GM12878 (cell line): ENCODE data around the gene SLC12A5. TPM values are rescaled to one million over a fixed set of nuclear protein-coding genes. Genes with fewer than 3 reads are reported as not detected.

Source experiments
- polyA plus RNA-seq, 11 experiments: library from polyadenylated mRNA; depleted of rRNA in 4 of 11; unstranded in 6 of 11; stranded (reverse) in 5 of 11; fragments of >200 nt; fragmentation: Nextera tagmentation in 4 of 11; fragmentation: Illumina TruSeq in 1 of 11; extraction: Ambion mirVana in 4 of 11; extraction: Trizol in 1 of 11; gene quantifications; 1 replicate in 1 of 11; 2 replicates in 10 of 11; pipeline versions ENCODE4 v1.2.1 to v1.2.3, GENCODE V29; 2011 to 2016; ENCODE audit warnings: inconsistent platforms in 2 of 11, missing spikeins in 2 of 11, low read depth in 1 of 11
- total RNA-seq, 4 experiments: library from RNA; depleted of rRNA in 3 of 4; stranded (reverse); fragments of >200 nt in 3 of 4; fragmentation: Illumina TruSeq in 1 of 4; extraction: Trizol in 1 of 4; gene quantifications; 2 replicates each; pipeline versions ENCODE4 v1.2.1 to v1.2.3, GENCODE V29; 2013 to 2021

SLC12A5 gene
- total and polyA plus RNA-seq, 10 of the 15 experiments (the other 5 are each of a cell fraction or from before 2014, with no cell fraction given): 0.26 to 2.7 (median 1.2) TPM

Other genes starting within 250 kb of the SLC12A5 start
Only the 7 nearest of the 17 such genes appear.
- gene CTSA, start 137.9 kb upstream of the SLC12A5 start, total RNA-seq (2014; rRNA removed): 21.6 and 29.1 TPM in 2 replicates
- 19.5 and 21.7 TPM in 2 replicates for gene CTSA, start 137.9 kb upstream of the SLC12A5 start, total RNA-seq (2014; rRNA removed; fragmentation: Illumina TruSeq; extraction: Trizol)
- gene CTSA, start 137.9 kb upstream of the SLC12A5 start, total RNA-seq (2021): 41.5 and 42.1 TPM in 2 replicates
- gene CTSA, start 137.9 kb upstream of the SLC12A5 start, polyA plus RNA-seq (2011; rRNA removed): 16.3 and 30.3 TPM in 2 replicates
- 37.9 and 47.1 TPM in 2 replicates for gene CTSA, start 137.9 kb upstream of the SLC12A5 start, polyA plus RNA-seq (2014; fragmentation: Illumina TruSeq; extraction: Trizol)
- 1 to 10 TPM; 7.1 to 8.6 TPM for gene CTSA, start 137.9 kb upstream of the SLC12A5 start, polyA plus RNA-seq (2014; fragmentation: Nextera tagmentation; extraction: Ambion mirVana)
- gene CTSA, start 137.9 kb upstream of the SLC12A5 start, polyA plus RNA-seq (2014; rRNA removed): 42.2 and 44.1 TPM in 2 replicates
- 10 to 100 TPM; 61.0 to 67.0 TPM for gene CTSA, start 137.9 kb upstream of the SLC12A5 start, polyA plus RNA-seq (2016; fragmentation: Nextera tagmentation; extraction: Ambion mirVana)
- 9.2 and 10.6 TPM in 2 replicates for gene PLTP, start 117.1 kb upstream of the SLC12A5 start, total RNA-seq (2014; rRNA removed)
- 4.0 and 4.1 TPM in 2 replicates for gene PLTP, start 117.1 kb upstream of the SLC12A5 start, total RNA-seq (2014; rRNA removed; fragmentation: Illumina TruSeq; extraction: Trizol)
- 9.7 and 10.8 TPM in 2 replicates for gene PLTP, start 117.1 kb upstream of the SLC12A5 start, total RNA-seq (2021)
- 3.1 and 4.9 TPM in 2 replicates for gene PLTP, start 117.1 kb upstream of the SLC12A5 start, polyA plus RNA-seq (2011; rRNA removed)
- gene PLTP, start 117.1 kb upstream of the SLC12A5 start, polyA plus RNA-seq (2014; fragmentation: Illumina TruSeq; extraction: Trizol): 2.6 and 6.1 TPM in 2 replicates
- gene PLTP, start 117.1 kb upstream of the SLC12A5 start, polyA plus RNA-seq (2014; fragmentation: Nextera tagmentation; extraction: Ambion mirVana): 1 to 10 TPM; 1.6 TPM
- 9.1 and 9.9 TPM in 2 replicates for gene PLTP, start 117.1 kb upstream of the SLC12A5 start, polyA plus RNA-seq (2014; rRNA removed)
- 10 to 100 TPM; 12.4 to 17.0 TPM for gene PLTP, start 117.1 kb upstream of the SLC12A5 start, polyA plus RNA-seq (2016; fragmentation: Nextera tagmentation; extraction: Ambion mirVana)
- 13.8 and 14.3 TPM in 2 replicates for gene PCIF1, start 94.5 kb upstream of the SLC12A5 start, total RNA-seq (2014; rRNA removed)
- gene PCIF1, start 94.5 kb upstream of the SLC12A5 start, total RNA-seq (2014; rRNA removed; fragmentation: Illumina TruSeq; extraction: Trizol): 7.7 and 9.9 TPM in 2 replicates
- 29.2 and 29.9 TPM in 2 replicates for gene PCIF1, start 94.5 kb upstream of the SLC12A5 start, total RNA-seq (2021)
- 9.6 and 13.3 TPM in 2 replicates for gene PCIF1, start 94.5 kb upstream of the SLC12A5 start, polyA plus RNA-seq (2011; rRNA removed)
- 13.4 and 23.4 TPM in 2 replicates for gene PCIF1, start 94.5 kb upstream of the SLC12A5 start, polyA plus RNA-seq (2014; fragmentation: Illumina TruSeq; extraction: Trizol)
- 10 to 100 TPM in 1 of 2 experiments, 1 to 10 TPM in 1; 8.4 to 10.1 TPM for gene PCIF1, start 94.5 kb upstream of the SLC12A5 start, polyA plus RNA-seq (2014; fragmentation: Nextera tagmentation; extraction: Ambion mirVana)
- gene PCIF1, start 94.5 kb upstream of the SLC12A5 start, polyA plus RNA-seq (2014; rRNA removed): 21.4 and 22.5 TPM in 2 replicates
- gene PCIF1, start 94.5 kb upstream of the SLC12A5 start, polyA plus RNA-seq (2016; fragmentation: Nextera tagmentation; extraction: Ambion mirVana): 10 to 100 TPM; 32.7 to 32.9 TPM
- gene ZNF335, start 57.0 kb upstream of the SLC12A5 start, total RNA-seq (2014; rRNA removed): 19.9 and 24.2 TPM in 2 replicates
- gene ZNF335, start 57.0 kb upstream of the SLC12A5 start, total RNA-seq (2014; rRNA removed; fragmentation: Illumina TruSeq; extraction: Trizol): 10.5 and 12.3 TPM in 2 replicates
- 25.0 and 30.1 TPM in 2 replicates for gene ZNF335, start 57.0 kb upstream of the SLC12A5 start, total RNA-seq (2021)
- gene ZNF335, start 57.0 kb upstream of the SLC12A5 start, polyA plus RNA-seq (2011; rRNA removed): 5.0 and 11.4 TPM in 2 replicates
- gene ZNF335, start 57.0 kb upstream of the SLC12A5 start, polyA plus RNA-seq (2014; fragmentation: Illumina TruSeq; extraction: Trizol): 3.4 and 12.5 TPM in 2 replicates
- gene ZNF335, start 57.0 kb upstream of the SLC12A5 start, polyA plus RNA-seq (2014; fragmentation: Nextera tagmentation; extraction: Ambion mirVana): 1 to 10 TPM in 1 of 2 experiments, under 1 TPM in 1; 0.74 to 1.2 TPM
- gene ZNF335, start 57.0 kb upstream of the SLC12A5 start, polyA plus RNA-seq (2014; rRNA removed): 24.8 and 27.2 TPM in 2 replicates
- 10 to 100 TPM; 16.5 to 19.5 TPM for gene ZNF335, start 57.0 kb upstream of the SLC12A5 start, polyA plus RNA-seq (2016; fragmentation: Nextera tagmentation; extraction: Ambion mirVana)
- gene MMP9, start 20.3 kb upstream of the SLC12A5 start, total RNA-seq (2014; rRNA removed): 0.06 and 0.49 TPM in 2 replicates
- 0.09 TPM in 1 of 2 replicates, not detected in the other for gene MMP9, start 20.3 kb upstream of the SLC12A5 start, total RNA-seq (2014; rRNA removed; fragmentation: Illumina TruSeq; extraction: Trizol)
- gene MMP9, start 20.3 kb upstream of the SLC12A5 start, total RNA-seq (2021): 0.23 and 0.48 TPM in 2 replicates
- gene MMP9, start 20.3 kb upstream of the SLC12A5 start, polyA plus RNA-seq (2011; rRNA removed): 0.20 and 0.34 TPM in 2 replicates
- 0.10 TPM in 1 of 2 replicates, not detected in the other for gene MMP9, start 20.3 kb upstream of the SLC12A5 start, polyA plus RNA-seq (2014; fragmentation: Illumina TruSeq; extraction: Trizol)
- under 1 TPM in 1 of 2 experiments, not detected in 1; 0.04 TPM for gene MMP9, start 20.3 kb upstream of the SLC12A5 start, polyA plus RNA-seq (2014; fragmentation: Nextera tagmentation; extraction: Ambion mirVana)
- gene MMP9, start 20.3 kb upstream of the SLC12A5 start, polyA plus RNA-seq (2014; rRNA removed): 0.09 and 0.18 TPM in 2 replicates
- gene MMP9, start 20.3 kb upstream of the SLC12A5 start, polyA plus RNA-seq (2016; fragmentation: Nextera tagmentation; extraction: Ambion mirVana): under 1 TPM; 0.09 to 0.20 TPM
- 28.9 and 31.8 TPM in 2 replicates for gene NCOA5, start 60.7 kb downstream of the SLC12A5 start, total RNA-seq (2014; rRNA removed)
- 20.8 and 22.5 TPM in 2 replicates for gene NCOA5, start 60.7 kb downstream of the SLC12A5 start, total RNA-seq (2014; rRNA removed; fragmentation: Illumina TruSeq; extraction: Trizol)
- gene NCOA5, start 60.7 kb downstream of the SLC12A5 start, total RNA-seq (2021): 30.3 and 35.0 TPM in 2 replicates
- 21.6 and 29.6 TPM in 2 replicates for gene NCOA5, start 60.7 kb downstream of the SLC12A5 start, polyA plus RNA-seq (2011; rRNA removed)
- 38.1 and 39.0 TPM in 2 replicates for gene NCOA5, start 60.7 kb downstream of the SLC12A5 start, polyA plus RNA-seq (2014; fragmentation: Illumina TruSeq; extraction: Trizol)
- gene NCOA5, start 60.7 kb downstream of the SLC12A5 start, polyA plus RNA-seq (2014; fragmentation: Nextera tagmentation; extraction: Ambion mirVana): 1 to 10 TPM; 7.7 to 8.8 TPM
- gene NCOA5, start 60.7 kb downstream of the SLC12A5 start, polyA plus RNA-seq (2014; rRNA removed): 29.8 and 30.2 TPM in 2 replicates
- gene NCOA5, start 60.7 kb downstream of the SLC12A5 start, polyA plus RNA-seq (2016; fragmentation: Nextera tagmentation; extraction: Ambion mirVana): 10 to 100 TPM; 30.5 to 35.3 TPM
- gene CD40, start 89.1 kb downstream of the SLC12A5 start, total RNA-seq (2014; rRNA removed): 116 and 120 TPM in 2 replicates
- gene CD40, start 89.1 kb downstream of the SLC12A5 start, total RNA-seq (2014; rRNA removed; fragmentation: Illumina TruSeq; extraction: Trizol): 75.6 and 77.7 TPM in 2 replicates
- gene CD40, start 89.1 kb downstream of the SLC12A5 start, total RNA-seq (2021): 99.0 and 103 TPM in 2 replicates
- gene CD40, start 89.1 kb downstream of the SLC12A5 start, polyA plus RNA-seq (2011; rRNA removed): 137 and 193 TPM in 2 replicates
- 105 and 110 TPM in 2 replicates for gene CD40, start 89.1 kb downstream of the SLC12A5 start, polyA plus RNA-seq (2014; fragmentation: Illumina TruSeq; extraction: Trizol)
- 10 to 100 TPM; 40.8 to 71.7 TPM for gene CD40, start 89.1 kb downstream of the SLC12A5 start, polyA plus RNA-seq (2014; fragmentation: Nextera tagmentation; extraction: Ambion mirVana)
- 145 and 166 TPM in 2 replicates for gene CD40, start 89.1 kb downstream of the SLC12A5 start, polyA plus RNA-seq (2014; rRNA removed)
- gene CD40, start 89.1 kb downstream of the SLC12A5 start, polyA plus RNA-seq (2016; fragmentation: Nextera tagmentation; extraction: Ambion mirVana): 10 to 100 TPM; 75.4 to 80.1 TPM